Tibial nerve (tissue), 4 donors: ENCODE measurements around the gene KIRREL3.

Source experiments
- EP300 ChIP-seq, 2 donors: sonication (generic); formaldehyde crosslinking; IDR thresholded peaks; one replicate each; pipeline ENCODE4 v1.6.1; 2017; ENCODE audit warnings: antibody characterized with exemption in 2 of 2, mild to moderate bottlenecking in 1 of 2
- POLR2A ChIP-seq, 2 donors: fragments of 450-650 bp; IDR thresholded peaks; one replicate each; pipeline ENCODE4 v1.6.1; 2017; ENCODE audit warnings: antibody characterized with exemption in 2 of 2, mild to moderate bottlenecking in 2 of 2, moderate library complexity in 2 of 2
- TF ChIP-seq, protein P1 (sequence below), 5 experiments: fragments of 200-600 bp in 3 of 5; fragments of 450-650 bp in 2 of 5; sonication (generic) in 3 of 5; IDR thresholded peaks; one replicate each; pipeline ENCODE4 v1.5.1; 2016 to 2019; ENCODE audit warnings: antibody characterized with exemption in 5 of 5, mild to moderate bottlenecking in 3 of 5, moderate library complexity in 2 of 5

DNA sequence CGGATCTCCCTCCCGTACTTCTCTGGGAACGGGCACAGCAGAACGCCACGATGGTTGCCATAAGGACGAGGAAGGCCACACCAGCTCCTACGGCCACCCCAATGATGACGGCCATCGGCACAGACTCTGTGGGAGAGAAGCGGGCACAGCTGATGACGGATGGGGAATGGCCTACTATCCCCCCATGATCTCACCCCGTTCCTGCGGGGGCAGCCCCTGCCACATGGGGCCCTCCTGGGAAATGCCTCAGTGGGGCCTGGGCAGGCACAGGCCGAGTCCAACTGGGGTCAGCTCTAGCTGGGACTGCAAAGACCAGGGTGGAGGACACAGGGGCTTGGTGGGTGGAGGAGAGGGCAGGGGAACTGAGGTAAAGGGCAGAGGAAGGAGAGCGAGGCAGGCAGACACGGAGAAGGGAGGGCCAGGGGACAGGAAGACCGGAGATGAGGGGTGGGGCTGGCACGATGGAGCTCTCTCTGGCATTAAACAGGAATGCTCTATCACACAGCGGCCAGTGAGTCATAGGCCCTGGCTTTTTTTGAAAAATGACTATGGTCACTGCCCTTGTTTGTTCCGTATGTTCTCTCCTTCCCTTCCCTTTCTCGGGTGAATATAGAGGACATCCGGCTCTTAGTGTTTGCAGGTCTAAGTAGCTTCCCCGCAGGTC, 569.0 kb downstream of the KIRREL3 start:
- TF ChIP-seq, protein P1, sequence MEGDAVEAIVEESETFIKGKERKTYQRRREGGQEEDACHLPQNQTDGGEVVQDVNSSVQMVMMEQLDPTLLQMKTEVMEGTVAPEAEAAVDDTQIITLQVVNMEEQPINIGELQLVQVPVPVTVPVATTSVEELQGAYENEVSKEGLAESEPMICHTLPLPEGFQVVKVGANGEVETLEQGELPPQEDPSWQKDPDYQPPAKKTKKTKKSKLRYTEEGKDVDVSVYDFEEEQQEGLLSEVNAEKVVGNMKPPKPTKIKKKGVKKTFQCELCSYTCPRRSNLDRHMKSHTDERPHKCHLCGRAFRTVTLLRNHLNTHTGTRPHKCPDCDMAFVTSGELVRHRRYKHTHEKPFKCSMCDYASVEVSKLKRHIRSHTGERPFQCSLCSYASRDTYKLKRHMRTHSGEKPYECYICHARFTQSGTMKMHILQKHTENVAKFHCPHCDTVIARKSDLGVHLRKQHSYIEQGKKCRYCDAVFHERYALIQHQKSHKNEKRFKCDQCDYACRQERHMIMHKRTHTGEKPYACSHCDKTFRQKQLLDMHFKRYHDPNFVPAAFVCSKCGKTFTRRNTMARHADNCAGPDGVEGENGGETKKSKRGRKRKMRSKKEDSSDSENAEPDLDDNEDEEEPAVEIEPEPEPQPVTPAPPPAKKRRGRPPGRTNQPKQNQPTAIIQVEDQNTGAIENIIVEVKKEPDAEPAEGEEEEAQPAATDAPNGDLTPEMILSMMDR (IDR thresholded peaks at IDR 0.05), result no peak
- TF ChIP-seq POLR2A (IDR thresholded peaks at IDR 0.05) (no peak), EP300 (IDR thresholded peaks at IDR 0.05) (no peak)
